ENCODE measurements around the gene PRDX6.
"Not testable (repeated sequence)": the region's sequence is repeated elsewhere in the genome, so short reads cannot be mapped to it uniquely, and the experiment has no call there.

The PRDX6 gene

DNA sequence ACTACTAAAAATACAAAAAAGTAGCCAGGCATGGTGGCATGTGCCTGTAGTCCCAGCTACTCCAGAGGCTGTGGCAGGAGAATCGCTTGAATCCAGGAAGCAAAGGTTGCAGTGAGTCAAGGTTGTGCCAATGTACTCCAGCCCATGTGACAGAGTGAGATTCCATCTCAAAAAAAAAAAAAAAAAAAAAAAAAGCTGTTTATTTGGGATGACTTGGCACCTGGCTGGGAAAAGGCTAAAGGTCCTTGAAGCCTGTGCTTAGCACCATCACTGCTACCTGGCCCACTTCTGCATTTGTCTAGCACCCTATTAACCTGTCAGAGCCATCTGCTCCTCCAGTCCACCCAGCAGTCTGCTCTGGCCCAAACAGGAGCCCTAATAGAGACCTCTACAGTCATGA lies 25.0 kb downstream of the PRDX6 start:
- no peak for DNase-seq

GRCh38 chr1:173503391-173503790 lies 26.3 kb downstream of the PRDX6 start:
- no peak for DNase-seq

DNA sequence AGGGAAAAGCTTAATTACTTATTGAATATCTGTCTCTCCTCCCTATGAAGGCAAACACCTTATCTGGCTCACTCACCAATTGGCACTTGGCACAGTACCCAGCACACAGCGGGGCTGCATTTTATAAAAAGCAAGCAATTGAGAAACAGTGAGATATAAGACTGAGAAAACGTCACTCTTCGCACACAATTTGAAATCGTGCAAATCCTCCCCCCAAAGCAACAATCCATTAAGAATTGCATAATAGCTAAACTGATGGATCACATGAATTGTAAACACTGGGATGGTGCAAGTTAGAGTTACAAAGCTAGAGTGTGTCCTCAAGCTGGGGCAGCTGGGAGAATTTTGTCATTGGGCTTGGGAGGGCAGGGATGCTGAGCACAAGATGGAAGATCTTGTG lies 27.1 kb downstream of the PRDX6 start:
- DNase-seq = no peak

- DNase-seq = no peak
These were observed 28.3 kb downstream of the PRDX6 start for GRCh38 chr1:173505391-173505790.

DNA sequence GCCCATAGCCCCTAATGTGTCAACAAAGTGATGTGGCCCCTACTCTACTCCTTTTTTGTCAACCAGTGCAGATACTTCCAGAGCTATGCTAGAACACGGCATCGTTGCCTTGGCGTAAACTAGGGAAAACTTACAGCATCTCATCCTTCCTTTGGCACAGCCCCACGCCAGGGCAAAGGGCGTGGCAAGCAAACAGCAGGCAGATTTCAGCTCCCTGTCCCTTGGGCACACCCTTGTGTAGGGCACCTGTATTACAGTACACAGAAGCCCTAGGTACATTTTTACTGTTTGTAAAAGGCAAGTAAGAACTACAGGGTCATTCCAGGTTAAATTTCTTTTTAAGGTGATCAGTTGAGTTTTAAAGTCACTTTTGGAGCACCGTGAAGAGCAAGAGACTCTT lies 29.3 kb downstream of the PRDX6 start:
- no peak for DNase-seq

- no peak for DNase-seq
These were observed 30.2 kb downstream of the PRDX6 start for GRCh38 chr1:173507205-173507846.

DNA sequence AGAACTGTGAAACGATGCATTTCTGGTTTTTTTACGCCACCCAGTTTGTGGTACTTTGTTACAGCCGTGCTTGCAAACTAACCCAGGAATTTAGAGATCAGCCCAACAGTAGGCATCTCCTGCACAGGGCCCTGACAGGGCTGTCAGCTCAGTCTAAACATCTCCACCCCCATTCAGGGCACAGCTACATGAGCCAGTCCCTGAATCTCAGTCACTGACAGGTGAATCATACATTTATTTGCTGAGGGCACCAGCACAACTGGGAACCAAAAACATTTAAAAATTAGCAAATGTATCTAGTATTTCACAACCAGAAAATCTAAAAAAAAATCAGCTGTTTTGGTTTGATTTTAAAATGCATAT lies 30.7 kb downstream of the PRDX6 start:
- no peak for DNase-seq

DNA sequence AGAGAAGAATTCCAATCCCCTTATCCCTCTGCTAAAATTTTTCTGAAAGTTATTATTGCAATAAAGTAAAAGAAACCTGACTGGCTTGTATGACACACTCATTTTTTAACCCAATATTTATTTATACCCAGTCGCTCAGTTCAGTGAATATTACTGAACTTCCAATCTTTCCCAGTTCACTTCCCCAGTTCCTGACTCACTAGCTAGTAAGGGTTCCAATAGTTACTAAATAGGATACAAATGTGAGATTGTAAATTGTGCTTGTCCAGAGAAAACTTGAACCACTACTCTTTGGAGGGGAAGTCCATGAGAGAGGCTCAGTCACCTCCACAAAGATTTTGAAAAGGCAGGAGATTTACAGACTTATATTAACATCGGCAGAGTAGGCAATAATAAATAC lies 31.4 kb downstream of the PRDX6 start:
- DNase-seq = no peak

DNA sequence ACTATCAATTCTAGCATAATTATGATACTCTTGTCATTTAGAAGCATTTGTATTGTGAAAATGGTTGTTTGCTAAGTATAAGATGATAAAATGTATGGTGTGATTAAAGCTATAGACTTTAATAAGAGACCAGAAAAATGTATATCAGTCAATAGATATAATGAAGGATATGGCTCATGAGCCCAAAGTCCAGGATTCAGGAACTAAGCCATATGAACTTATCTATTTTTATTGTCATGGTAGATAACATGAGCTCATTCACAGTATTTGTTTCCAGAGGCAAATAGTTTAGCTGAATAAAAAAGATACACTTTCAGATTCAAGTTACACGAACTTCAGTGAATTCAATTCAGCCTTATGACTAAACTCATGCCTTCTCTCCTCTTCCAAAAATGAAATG lies 32.7 kb downstream of the PRDX6 start:
- DNase-seq = no peak

DNA sequence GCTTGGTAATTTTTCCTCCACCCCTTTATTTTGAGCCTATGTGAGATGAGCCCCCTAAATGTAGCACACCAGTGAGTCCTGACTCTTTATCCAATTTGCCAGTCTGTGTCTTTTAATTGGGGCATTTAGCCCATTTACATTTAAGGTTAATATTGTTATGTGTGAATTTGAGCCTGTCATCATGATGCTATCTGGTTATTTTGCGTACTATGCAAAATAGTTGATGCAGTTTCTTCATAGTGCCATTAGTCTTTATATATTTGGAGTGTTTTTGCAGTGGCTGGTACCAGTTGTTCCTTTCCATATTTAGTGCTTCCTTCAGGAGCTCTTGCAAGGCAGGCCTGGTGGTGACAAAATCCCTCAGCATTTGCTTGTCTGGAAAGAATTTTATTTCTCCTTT lies 37.4 kb downstream of the PRDX6 start:
- not testable (repeated sequence) for DNase-seq

GRCh38 chr1:173520799-173521198 lies 43.7 kb downstream of the PRDX6 start:
- DNase-seq = no peak

GRCh38 chr1:173523329-173523728 lies 46.2 kb downstream of the PRDX6 start:
- no peak for DNase-seq

DNA sequence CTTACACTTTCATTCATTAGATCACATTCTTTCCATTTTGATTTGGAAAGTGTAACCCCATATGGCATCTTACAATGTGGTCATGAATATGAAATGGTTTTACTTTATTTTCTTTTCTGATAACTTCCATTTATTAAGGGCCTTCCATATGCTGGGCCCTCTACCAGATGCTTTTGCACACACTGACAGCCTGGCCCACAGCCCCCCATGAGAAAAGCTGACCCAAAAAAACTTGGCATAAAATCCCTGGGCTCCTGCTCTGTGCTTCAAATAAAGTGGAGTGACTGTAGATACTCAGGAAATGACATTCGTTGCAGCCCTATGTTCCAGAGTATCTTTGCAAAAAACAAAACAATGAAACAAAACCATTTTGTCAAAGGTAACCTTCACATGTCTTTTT lies 48.8 kb downstream of the PRDX6 start:
- no peak for DNase-seq

DNA sequence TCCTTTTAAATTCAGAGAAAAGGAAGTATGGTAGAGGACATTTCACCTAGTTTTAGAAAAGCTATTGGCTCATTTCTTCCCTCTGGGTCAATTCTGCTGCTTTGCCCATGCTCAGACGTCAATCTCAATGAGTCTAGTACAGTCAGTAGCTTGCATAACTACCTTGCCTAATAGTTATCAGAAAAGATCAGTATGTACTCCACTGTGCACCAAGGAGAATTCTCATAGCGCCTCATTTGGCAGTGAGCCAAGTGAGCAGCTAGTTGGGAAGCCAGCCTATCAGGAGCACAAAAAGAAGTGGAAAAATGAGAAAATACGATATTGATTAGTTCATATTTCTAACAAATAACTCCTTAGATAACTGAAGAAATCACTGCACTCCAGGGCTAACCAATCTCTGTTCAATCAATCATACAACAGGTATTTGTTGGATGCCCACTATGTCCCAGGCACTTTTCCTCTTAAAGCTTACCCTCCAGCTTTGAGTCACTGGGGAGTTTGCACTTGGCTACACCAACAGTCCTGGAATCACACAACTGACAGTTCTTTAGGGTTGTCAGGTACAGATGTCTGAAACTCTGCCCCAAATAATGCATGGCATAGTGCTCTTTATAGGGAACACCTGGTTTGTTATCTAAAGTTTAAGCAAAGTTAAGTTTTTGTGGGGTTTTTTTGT lies 50.2 kb downstream of the PRDX6 start:
- DNase-seq = no peak

- DNase-seq = no peak
These were observed 52.0 kb downstream of the PRDX6 start for GRCh38 chr1:173529106-173529505.

DNA sequence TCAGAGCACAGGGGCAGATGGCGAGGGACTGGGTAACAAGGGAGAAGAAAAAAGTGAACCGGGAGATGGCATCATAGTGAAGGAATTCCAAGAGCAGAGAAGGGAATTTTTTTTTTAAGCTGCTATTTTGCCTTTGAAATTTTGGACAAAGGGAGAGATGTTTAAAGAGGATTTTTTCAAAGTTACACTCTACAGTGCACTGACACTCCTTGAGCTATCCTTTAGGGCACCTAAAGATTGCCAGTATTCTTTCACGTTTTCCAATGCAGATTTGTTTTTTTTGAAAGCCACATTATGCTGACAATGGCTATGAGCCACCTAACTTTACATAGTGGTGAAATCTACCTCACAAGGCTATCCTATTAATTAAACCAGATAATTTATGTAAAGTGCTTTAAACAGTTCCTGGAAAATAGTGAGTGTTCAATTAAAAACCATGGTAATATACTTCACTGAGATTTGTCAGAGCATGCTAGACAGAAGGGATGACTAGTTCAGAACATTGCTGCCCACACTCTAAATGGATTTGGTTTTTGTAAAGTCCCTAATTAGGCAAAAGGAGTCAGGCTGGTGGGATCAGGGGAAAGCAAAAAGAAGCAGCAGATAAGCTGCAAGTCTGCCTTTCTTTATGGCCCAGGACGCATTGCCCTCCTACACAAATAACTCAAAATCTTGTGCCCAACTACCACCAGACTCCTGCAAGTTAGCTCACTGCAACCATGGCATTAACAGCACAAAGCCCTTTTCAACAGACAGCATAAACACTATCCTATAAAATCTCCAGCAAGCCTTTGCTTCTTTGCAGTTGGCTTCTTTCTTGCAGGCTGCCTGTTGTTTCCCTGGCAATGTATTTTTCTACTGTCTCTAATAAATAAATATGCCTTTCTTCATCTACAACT lies 53.9 kb downstream of the PRDX6 start:
- no peak for DNase-seq

DNA sequence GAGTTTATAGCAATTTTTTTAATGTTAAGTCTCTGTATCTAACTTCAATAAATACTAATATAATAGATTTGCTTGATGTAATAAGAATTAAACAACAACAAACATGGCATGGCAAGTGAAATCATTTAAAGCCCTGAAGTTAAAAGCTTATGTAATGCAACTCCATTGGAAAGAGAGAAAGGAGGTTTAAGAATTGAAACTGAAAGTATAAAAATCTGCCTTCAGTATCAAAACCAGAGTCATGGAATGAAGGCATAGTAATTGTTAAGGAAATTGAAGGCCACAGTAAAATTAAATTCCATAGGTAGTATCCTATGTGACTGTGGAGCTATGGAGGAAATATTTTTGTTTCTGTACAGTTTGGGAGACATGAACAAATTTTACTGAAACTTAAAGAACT lies 55.1 kb downstream of the PRDX6 start:
- DNase-seq = no peak

- DNase-seq = no peak
These were observed 59.1 kb downstream of the PRDX6 start for GRCh38 chr1:173536223-173536622.
